ENCODE measurements around the gene PNLIPRP2.

DNA sequence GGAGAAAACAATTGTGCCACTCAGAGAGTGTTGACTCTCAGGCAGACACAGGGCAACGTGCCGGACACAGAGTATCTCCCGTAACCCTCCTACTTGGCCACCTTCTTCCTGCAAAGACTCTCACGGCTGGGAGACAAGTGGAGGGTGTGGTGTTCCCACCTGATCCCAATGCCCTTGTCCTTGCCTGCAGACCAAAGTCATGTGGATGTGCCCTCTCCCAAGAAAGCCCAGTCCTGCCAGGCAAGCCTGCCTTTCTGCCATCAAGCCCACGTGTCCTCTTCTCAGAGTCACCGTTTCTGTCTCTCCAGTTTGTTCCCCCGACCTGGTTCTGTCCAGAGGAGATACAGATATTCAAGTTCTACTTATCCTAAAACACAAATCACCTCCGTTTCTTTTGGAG lies 723 bp downstream of the PNLIPRP2 start:
- TF ChIP-seq, protein P1, sequence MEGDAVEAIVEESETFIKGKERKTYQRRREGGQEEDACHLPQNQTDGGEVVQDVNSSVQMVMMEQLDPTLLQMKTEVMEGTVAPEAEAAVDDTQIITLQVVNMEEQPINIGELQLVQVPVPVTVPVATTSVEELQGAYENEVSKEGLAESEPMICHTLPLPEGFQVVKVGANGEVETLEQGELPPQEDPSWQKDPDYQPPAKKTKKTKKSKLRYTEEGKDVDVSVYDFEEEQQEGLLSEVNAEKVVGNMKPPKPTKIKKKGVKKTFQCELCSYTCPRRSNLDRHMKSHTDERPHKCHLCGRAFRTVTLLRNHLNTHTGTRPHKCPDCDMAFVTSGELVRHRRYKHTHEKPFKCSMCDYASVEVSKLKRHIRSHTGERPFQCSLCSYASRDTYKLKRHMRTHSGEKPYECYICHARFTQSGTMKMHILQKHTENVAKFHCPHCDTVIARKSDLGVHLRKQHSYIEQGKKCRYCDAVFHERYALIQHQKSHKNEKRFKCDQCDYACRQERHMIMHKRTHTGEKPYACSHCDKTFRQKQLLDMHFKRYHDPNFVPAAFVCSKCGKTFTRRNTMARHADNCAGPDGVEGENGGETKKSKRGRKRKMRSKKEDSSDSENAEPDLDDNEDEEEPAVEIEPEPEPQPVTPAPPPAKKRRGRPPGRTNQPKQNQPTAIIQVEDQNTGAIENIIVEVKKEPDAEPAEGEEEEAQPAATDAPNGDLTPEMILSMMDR (IDR thresholded peaks at IDR 0.05; ENCODE audit: insufficient read depth, low read depth, low read length): no peak
- TF ChIP-seq EZH2 (IDR thresholded peaks at IDR 0.05; ENCODE audit: insufficient read depth, low read length): no peak
